ENCODE data around the gene NCAN.
"Not testable (repeated sequence)": the region's sequence is repeated elsewhere in the genome, so short reads cannot be mapped to it uniquely, and the experiment has no call there.

NCAN gene

DNA sequence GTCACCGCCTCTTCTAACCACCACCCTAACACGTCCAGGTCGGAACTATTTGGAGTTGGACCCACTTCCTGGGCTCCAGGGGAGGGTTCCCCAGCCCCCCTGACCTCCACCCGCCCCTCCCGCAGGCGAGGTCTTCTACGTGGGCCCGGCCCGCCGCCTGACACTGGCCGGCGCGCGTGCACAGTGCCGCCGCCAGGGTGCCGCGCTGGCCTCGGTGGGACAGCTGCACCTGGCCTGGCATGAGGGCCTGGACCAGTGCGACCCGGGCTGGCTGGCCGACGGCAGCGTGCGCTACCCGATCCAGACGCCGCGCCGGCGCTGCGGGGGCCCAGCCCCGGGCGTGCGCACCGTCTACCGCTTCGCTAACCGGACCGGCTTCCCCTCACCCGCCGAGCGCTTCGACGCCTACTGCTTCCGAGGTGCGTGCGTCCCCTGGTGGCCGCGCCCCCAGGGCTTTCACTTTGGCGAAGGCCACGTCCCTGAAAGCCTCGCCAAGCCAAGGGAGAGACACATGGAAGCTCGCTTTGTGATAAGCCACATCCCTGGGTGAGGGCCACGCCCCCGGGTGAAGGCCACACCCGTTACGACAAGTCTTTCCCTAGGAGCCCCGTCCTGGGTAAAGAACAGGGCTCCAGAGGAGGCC lies 13.2 kb downstream of the NCAN start:
- peak; percentile 30 for DNase-seq (ENCODE audit: low spot score)

DNA sequence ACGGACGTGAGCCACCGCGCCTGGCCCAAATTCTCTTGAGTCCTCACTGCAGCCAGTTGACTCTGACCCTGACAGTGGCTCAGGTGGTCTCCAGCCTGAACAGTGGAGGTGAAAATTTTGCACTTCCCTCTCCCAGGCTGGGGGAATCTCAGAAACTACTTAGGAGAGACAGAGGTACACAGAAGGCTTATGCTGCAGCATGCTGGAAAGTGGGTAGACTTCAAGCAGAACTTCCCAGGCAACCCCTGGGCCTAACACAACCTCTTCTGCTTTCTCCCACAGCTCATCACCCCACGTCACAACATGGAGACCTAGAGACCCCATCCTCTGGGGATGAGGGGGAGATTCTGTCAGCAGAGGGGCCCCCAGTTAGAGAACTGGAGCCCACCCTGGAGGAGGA lies 14.4 kb downstream of the NCAN start:
- DNase-seq (ENCODE audit: low spot score) = no peak

DNA sequence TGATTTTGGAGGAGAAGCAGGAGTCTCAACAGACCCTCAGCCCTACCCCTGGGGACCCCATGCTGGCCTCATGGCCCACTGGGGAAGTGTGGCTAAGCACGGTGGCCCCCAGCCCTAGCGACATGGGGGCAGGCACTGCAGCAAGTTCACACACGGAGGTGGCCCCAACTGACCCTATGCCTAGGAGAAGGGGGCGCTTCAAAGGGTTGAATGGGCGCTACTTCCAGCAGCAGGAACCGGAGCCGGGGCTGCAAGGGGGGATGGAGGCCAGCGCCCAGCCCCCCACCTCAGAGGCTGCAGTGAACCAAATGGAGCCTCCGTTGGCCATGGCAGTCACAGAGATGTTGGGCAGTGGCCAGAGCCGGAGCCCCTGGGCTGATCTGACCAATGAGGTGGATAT lies 14.9 kb downstream of the NCAN start:
- DNase-seq (ENCODE audit: low spot score) = no peak

DNA sequence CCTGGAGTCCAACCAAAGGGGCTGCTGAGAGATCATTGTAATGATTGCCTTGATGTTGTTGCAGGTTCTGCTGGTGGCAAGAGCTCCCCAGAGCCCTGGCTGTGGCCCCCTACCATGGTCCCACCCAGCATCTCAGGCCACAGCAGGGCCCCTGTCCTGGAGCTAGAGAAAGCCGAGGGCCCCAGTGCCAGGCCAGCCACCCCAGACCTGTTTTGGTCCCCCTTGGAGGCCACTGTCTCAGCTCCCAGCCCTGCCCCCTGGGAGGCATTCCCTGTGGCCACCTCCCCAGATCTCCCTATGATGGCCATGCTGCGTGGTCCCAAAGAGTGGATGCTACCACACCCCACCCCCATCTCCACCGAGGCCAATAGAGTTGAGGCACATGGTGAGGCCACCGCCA lies 15.5 kb downstream of the NCAN start:
- DNase-seq (ENCODE audit: low spot score) = no peak

DNA sequence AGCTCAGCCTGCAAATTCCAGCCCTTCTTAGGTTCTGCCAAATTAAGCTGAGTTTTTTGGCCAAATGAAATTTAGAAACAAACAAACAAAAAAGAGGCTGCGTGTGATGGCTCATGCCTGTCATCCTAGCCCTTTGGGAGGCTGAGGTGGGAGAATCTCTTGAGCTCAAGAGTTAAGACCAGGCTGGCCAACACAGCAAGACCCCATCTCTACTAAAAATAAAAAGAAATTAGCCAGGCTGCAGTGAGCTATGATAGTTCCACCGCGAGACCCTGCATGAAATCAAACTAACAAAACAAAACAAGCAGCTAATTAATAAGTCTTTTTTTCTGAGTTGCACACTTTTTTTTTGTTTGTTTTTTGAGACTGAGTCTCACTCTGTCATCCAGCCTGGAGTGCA lies 17.9 kb downstream of the NCAN start:
- no peak for DNase-seq (ENCODE audit: low spot score)

DNA sequence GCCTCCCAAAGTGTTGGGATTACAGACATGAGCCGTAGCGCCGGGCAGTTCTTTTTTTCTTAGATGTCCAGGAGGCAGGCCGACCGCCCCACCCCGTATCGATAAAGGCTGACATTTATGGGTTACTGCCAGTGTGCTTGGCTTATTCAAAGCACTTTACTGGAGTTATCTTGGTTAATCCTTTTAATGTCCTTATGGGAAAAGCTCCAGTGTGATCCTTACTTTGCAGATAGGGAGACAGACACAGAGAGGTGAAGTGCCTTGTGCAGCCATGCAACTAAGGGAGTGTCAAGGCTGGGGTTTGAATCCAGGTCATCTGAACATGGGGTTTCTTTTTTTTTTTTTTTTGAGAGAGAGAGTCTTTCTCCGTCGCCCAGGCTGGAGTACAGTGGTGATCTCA lies 19.2 kb downstream of the NCAN start:
- no peak for DNase-seq (ENCODE audit: low spot score)

DNA sequence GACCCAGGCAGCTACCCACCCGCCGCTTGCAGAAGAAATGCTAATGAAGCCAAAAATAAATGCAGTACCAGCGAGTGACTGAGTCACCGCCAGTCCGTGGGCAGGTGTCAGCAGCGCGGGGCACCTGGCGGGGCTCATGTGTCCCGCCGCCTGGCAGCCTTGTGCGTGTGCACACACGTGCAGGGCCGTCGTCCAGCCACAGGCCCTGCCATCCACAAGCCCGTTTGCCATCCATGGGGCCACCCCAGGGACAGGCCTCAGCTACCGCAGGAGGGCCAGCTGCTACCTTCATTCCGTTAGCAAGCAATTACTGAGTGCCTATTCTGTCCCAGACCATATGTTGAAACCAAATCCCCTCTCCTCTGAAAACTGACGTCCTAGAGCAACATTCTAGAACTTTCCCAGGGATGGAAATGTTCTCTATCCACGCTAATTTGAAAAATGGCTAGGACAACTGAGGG lies 20.5 kb downstream of the NCAN start:
- DNase-seq (ENCODE audit: low spot score) = peak; percentile 36

DNA sequence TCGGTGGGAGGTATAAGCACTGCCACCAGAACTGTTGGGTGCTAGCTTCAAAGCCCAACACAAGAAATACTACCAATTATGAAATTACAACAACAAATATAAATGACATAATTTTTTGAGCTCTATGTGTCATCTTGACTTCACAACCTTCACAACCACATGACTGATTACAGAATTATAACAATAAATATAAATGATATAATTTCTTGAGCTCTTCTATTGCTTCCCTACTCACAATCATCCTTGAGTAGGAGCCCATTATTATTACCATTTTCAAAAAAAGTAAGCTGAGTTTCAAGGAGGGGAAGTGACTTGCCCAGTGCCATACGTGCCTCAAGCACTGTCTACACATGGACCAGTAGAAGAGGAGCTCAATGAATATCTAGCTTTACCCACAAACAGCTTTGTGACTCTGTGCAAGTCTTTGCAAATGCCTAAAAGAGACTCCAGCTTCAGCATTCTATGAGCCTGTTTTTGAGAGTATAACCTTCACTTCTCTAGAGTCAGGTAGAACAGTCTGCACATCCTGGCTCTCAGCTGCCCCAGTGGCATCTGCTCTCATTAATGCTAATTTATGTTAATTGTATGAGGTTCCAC lies 22.6 kb downstream of the NCAN start:
- DNase-seq (ENCODE audit: low spot score) = no peak

DNA sequence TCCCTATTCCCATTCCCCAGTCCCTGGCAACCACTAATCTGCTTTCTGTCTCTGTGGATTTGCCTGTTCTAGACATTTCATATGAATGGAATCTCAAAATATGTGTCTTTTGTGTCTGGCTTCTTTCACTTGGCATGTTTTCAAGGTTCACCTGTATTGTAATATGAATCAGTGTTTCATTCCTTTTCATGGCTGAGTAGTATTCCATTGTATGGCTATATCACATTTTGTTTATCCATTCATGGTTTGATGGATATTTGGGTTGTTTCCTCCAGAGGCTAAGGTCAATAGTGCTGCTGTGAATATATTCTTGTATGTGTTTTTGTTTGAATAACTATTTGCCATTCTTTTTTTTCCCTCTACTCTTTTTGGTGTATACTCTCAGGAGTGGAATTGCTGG lies 24.4 kb downstream of the NCAN start:
- no peak for DNase-seq (ENCODE audit: low spot score)

DNA sequence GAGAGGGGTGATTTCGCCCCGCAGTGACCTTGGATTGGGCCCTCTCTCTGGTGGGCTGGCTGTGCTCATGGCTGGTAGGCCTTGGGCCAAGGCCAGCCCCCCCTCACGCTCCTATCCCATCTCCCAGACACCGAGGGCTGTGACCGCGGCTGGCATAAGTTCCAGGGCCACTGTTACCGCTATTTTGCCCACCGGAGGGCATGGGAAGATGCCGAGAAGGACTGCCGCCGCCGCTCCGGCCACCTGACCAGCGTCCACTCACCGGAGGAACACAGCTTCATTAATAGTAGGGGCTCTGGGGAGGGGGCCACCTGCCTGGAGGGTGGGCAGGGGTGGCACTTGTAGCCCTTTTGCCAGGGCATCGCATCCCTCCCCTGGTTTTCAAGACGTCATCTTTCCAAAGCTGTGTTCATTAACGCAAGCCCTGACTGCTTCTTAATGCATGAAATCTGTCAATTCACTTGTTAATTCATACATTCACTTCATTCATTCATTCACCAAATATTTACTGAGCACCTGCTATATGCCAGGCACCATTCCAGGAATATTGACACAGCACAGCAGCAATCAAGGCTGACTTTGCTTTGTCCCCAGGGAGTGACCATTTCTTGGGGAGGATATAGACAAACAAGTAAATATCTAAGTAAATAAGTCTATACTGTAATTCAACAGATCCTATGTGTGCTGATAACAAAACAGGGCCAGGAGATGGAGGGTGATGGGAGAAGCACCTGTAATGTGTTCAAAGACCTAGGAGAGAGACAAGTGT lies 26.6 kb downstream of the NCAN start:
- DNase-seq (ENCODE audit: low spot score) = no peak

DNA sequence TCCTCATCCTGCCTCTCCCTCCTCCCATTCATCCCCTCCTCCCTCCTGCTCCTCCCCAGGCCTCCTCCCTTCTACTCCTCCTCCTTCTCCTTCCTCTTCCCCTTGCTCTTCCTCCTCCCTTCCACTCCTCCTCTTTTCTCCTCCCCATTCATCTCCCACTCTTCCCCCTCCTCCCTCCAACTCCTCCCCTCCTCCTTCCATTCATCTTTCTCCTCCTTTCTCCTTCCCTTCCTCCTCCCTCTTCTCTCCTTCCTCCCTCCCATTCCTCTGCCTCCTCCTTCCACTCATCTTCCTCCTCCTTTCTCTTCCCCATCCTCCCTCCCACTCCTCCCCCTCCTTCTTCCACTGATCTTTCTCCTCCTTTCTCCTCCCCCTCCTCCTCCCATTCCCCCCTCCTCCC lies 27.9 kb downstream of the NCAN start:
- no peak for DNase-seq (ENCODE audit: low spot score)

DNA sequence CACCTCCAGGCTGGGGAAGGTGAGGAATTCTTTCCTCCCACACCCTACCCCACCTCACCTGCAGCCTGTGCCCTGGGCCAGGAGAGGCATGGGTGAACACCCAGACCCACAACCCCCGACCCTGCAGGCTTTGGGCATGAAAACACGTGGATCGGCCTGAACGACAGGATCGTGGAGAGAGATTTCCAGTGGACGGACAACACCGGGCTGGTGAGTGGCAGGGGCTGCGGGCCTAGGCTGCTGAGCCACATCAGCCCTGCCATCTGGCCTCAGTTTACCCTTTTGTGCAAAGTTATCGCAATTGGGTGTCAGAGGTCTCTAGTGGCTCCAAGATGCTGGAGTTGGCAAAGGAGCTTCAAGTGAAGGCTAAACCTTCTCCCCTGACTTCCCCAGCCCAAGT lies 28.7 kb downstream of the NCAN start:
- no peak for DNase-seq (ENCODE audit: low spot score)

DNA sequence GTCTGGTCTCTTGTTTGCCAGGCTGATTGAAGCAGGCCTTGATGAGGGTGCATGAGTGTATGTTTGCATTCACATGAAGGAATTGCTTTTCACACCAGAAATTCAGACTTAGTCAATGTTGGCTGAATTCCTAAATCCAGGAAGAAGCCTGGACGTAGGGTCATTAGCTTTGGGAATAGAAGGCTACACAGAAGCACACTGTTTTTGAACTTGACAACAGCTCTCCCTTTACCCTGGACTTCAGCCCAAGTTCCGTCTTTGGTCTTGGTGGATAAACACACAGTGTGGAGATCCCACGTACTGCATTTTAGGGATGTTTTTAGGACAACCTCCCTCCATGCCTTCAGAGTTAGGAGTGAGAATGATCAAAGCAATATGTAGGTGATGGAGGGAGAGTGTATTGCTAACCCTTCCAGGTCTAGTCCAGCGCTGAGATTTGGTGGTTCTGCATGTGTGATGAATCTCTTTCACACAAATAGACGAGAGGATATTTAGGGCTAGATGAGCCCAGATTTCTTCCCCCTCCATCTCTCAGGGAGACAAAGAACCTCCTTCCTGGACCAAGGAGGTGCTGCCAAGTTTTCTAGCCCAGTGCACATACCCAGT lies 38.5 kb downstream of the NCAN start:
- DNase-seq (ENCODE audit: low spot score) = no peak

DNA sequence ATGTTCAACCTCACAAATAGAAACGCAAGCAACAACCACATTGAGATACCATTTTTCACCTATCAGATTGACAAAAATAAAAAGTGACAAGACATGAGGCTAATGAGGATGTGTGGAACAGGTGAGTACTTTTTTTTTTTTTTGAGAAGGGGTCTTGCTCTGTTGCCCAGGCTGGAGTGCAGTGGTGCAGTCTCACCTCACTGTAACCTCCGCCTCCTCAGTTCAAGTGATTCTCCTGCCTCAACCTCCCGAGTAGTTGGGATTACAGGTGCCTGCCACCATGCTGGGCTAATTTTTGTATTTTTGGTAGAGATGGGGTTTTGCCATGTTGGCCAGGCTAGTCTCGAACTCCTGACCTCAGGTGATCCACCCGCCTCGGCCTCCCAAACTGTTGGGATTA lies 41.7 kb downstream of the NCAN start:
- not testable (repeated sequence) for DNase-seq (ENCODE audit: low spot score)

DNA sequence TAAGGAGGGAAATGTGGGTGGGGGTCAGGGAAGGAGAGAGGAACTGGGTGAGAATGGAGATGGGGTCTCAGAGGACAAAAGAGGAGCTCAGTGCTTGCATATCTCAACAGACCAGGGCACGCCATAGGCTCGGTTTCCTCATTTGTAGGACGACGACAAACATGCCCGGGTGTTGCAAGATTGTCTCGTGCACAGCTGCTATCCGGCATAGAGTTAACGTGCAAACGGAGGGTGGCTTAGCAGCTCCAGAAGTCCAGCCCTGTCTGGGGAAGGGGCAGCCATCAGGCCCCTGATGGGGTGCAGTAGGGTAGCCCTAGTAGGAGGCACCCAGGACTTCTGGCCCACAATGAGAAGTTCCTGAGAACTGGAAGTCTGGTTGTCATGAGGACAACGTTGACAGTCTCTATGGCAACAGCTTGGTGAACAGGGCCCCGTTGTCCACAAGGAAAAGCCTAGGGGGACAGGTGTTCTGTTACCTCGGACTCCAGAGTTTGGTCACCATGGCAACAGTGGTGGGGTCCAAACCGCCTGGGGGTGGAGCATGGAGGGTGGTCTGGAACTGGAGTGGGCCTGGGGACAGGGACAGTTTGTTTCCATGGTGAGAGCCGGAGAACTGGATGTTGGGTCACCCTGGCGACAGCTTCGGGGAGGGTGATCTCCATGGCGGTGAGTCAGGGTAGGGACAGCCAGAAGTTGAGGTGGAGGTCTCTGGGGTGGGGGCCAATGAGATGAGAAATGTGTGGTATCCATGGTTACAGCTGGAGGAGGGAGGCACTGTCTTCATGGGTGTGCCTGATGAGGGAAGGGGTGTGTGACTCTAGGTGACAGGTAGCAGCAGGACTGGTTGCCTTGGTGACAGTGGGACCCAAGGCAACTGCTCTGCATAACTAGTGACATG lies 44.6 kb downstream of the NCAN start:
- no peak for DNase-seq (ENCODE audit: low spot score)

DNA sequence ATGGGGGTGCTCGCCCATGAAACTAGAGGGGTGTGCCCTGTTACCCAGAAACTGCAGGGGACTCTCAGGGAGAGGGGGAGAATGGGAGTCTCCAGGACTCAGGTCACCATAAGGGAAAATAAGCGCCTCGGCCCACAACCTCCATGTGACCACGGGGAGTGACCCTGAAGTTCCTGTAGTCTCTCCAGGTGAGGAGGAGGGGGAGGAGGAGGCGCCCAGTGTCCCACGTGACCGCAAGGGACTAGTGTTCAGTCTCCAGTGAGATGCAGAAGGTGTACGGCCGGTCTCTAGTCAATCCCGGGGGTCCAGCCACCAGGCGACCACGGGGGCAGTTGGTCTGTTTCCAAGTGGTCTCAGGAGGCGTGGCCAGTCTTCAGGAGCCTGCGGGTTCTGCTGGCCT lies 45.4 kb downstream of the NCAN start:
- DNase-seq (ENCODE audit: low spot score) = no peak

DNA sequence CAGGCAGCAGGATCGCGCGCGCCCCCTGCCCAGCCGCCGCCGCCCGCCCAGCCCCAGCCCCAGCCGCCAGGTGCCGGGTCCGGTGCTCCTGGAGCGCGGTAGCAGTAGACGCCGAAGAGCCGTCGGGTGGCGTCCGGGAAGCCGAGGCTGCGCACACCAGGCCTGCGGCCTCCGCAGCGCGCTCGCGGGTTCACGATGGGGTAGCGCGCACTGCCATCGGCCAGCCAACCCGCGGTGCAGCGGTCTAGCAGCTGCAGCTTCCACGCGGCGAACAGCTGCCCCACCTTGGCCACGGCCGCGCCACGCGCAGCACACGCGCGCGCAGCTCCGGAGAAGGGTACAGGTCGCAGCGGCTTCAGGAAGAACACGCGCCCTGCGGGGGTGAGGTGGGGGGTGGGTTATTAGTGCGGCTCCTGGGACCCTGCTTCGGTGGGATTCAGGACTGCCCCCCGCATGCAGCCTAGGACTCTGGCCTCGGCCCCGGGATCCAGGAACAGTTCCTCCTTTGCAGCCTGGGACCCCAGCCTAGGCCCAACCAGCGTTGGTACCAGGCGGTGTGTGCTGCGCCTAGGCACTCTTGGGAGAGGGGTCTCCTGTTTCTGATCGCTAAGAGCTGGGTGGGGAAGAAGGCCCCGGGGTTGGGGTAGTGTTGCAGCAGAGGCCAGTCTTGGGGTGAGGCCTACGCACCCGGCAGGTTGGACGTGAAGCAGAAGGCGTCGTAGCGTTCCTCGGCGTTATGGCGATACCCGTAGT lies 46.3 kb downstream of the NCAN start:
- no peak for DNase-seq (ENCODE audit: low spot score)

DNA sequence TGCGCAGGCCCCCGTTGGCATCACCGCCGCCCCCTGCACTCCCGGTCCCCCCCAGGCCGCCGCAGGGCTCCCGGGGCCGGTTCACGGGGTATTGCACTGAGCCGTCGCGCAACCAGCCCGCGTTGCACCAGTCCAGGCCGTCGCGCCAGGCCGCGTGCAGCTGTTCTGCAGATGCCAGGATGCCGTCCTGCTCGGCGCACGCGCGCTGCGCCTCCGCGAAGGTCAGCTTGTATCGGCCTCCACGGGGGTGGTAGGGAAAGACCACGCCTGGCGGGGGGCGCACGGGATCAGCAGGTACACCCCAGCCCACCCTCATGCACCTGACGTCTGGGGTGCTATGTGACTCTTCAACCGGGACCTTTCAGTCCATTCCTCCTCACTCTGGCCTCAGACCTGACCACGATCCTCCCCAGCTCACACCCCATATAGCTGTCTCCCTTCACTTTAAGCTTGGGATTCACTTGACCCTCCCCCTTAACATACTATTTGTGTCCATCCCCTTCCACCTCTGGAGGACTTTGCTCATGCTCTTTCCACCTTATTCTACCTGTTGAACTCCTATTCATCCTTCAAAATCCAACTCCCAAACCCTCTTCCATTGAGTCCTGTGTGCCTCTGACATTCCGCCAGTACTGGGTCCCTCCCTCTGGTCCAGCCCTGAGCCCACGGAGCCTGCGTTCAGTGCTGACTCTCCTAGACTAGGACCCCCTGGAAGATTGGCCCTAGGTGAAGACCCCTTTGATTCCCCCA lies 47.0 kb downstream of the NCAN start:
- no peak for DNase-seq (ENCODE audit: low spot score)

DNA sequence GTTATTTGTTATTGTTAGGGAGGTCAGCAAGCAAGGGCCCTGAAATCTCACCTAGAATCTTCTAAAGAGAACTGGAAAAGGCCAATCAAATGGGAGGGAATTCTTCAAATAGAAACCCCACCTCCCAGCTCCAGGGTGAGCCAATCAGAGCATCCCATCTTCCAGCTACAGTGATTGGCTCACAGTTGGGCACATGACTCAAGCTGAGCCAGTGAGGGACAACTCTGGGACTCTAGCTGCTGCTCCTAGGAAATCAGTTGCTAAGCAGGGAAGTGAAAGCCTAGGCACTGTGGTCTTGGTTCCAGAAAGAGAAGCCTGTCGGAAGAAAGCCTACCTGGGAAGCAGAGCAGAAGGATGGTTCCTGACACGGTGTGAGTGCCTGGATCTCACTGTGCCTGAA lies 48.0 kb downstream of the NCAN start:
- peak; percentile 61 for DNase-seq (ENCODE audit: low spot score)

DNA sequence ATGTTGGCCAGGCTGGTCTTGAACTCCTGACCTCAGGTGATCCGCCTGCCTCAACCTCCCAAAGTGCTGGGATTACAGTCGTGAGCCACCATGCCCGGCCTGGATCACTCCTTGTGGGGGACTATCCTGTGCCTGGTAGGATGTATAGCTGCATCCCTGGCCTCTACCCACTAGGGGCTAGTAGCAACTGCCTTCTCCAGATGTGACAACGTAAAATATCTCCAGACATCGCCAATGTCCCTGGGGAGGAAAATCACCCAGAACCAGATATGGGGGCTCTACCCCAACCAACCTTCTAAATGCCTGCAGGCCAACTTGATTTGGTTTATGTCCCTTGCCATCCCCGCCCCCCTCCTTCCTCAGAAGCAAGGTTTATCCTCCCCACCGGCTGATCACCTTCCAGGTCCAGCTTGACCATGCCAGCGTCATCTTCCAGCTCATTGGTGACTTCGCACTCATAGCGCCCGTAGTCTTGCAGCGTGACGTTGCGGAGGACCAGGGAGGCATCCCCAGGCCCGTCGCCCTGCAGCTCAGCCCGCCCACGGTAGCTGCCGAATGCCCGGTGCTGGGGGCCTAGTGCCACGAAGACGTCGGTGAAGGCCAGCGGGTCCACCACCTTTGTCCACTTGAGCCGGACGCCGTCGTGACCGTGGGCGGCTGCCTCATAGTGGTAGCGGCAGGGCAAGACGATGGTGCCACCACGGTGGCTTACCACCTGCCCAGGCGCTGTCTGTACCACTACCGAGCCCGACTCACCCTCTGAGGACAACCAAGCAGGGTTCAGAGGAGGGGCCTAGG lies 48.9 kb downstream of the NCAN start:
- DNase-seq (ENCODE audit: low spot score) = no peak
